Bone marrow (tissue), 2 donors: Measurements from ENCODE around the gene IL21R.

Source experiments
- DNase-seq, 2 donors: peaks; one replicate each; lab custom pipeline; 2025; lab: John Stamatoyannopoulos, UW

The IL21R gene

GRCh38 chr16:27401768-27402568, at the start of gene IL21R:
IL21R (plus strand) TSS chr16:27402174; CDS start chr16:27430072, 27,898 bp downstream.
- peak; percentile 49 to 84 for DNase-seq

GRCh38 chr16:27353853-27354252, 48.1 kb upstream of the IL21R start:
- no peak for DNase-seq

GRCh38 chr16:27355610-27356009, 46.4 kb upstream of the IL21R start:
- DNase-seq, result peak; percentile 21

GRCh38 chr16:27356794-27357193, 45.2 kb upstream of the IL21R start:
- DNase-seq, result no peak

GRCh38 chr16:27359051-27359450, 42.9 kb upstream of the IL21R start:
- DNase-seq, result no peak

- DNase-seq, result no peak
Measured at GRCh38 chr16:27359615-27360014, 42.4 kb upstream of the IL21R start.

- no peak for DNase-seq
Measured at GRCh38 chr16:27361987-27362386, 40.0 kb upstream of the IL21R start.

- DNase-seq, result no peak
Measured at GRCh38 chr16:27362570-27363245, 39.3 kb upstream of the IL21R start.

GRCh38 chr16:27363246-27363632, 38.7 kb upstream of the IL21R start:
- DNase-seq, result no peak

GRCh38 chr16:27363797-27364196, 38.2 kb upstream of the IL21R start:
- no peak for DNase-seq

- no peak for DNase-seq
Measured at GRCh38 chr16:27364493-27365141, 37.4 kb upstream of the IL21R start.

GRCh38 chr16:27365142-27366089, 36.6 kb upstream of the IL21R start:
- no peak for DNase-seq

- no peak for DNase-seq
Measured at GRCh38 chr16:27366687-27367460, 35.1 kb upstream of the IL21R start.

- peak; percentile 76 to 87 for DNase-seq
Measured at GRCh38 chr16:27367461-27368357, 34.3 kb upstream of the IL21R start.

GRCh38 chr16:27368358-27368722, 33.6 kb upstream of the IL21R start:
- DNase-seq, result no peak

GRCh38 chr16:27369806-27370205, 32.2 kb upstream of the IL21R start:
- no peak for DNase-seq

- no peak for DNase-seq
Measured at GRCh38 chr16:27370318-27370717, 31.7 kb upstream of the IL21R start.

GRCh38 chr16:27373312-27373711, 28.7 kb upstream of the IL21R start:
- no peak for DNase-seq

- no peak for DNase-seq
Measured at GRCh38 chr16:27374221-27374803, 27.7 kb upstream of the IL21R start.
